Osteocyte (in vitro differentiated cells): ENCODE data around the gene ANO9. TPM values are rescaled to one million over a fixed set of nuclear protein-coding genes. Genes with fewer than 3 reads are reported as not detected.
A peak's percentile ranks its signal among the peaks of the same experiment; 100 is the strongest.

Experiments used
- DNase-seq: peaks from one replicate; pipeline ENCODE4 v3.0.0; 2021; ENCODE audit warnings: mixed read lengths; ENCODE audit not compliant: unreplicated experiment; ENCODE audit errors: extremely low spot score
- H3K27ac Mint-ChIP-seq: one replicate; pipeline ENCODE4 v1.8.0; 2021; ENCODE audit warnings: mild to moderate bottlenecking, mixed read lengths; ENCODE audit not compliant: unreplicated experiment
- H3K27me3 Mint-ChIP-seq: one replicate; pipeline ENCODE4 v1.8.0; 2021; ENCODE audit warnings: mixed read lengths; ENCODE audit not compliant: unreplicated experiment
- H3K36me3 Mint-ChIP-seq: one replicate; pipeline ENCODE4 v1.8.0; 2021; ENCODE audit warnings: mixed read lengths; ENCODE audit not compliant: unreplicated experiment
- H3K4me1 Mint-ChIP-seq: one replicate; pipeline ENCODE4 v1.8.0; 2021; ENCODE audit warnings: mixed read lengths; ENCODE audit not compliant: unreplicated experiment
- H3K4me3 Mint-ChIP-seq: one replicate; pipeline ENCODE4 v1.8.0; 2021; ENCODE audit warnings: mild to moderate bottlenecking, moderate library complexity, mixed read lengths; ENCODE audit not compliant: unreplicated experiment
- H3K9me3 Mint-ChIP-seq: one replicate; pipeline ENCODE4 v1.8.0; 2021; ENCODE audit warnings: mixed read lengths; ENCODE audit not compliant: unreplicated experiment
- total RNA-seq: library from RNA; stranded (reverse); gene quantifications from 2 replicates; pipeline ENCODE4 v1.2.1, GENCODE V29; 2021
- TF ChIP-seq, protein P1 (sequence below): fragments of 200-600 bp; sonication (generic); IDR thresholded peaks from 2 replicates; pipeline ENCODE4 v1.5.0; 2021; ENCODE audit warnings: antibody characterized with exemption, mild to moderate bottlenecking, moderate library complexity

The ANO9 gene
- total RNA-seq, 1 donor from 2014 or later: not detected

DNA sequence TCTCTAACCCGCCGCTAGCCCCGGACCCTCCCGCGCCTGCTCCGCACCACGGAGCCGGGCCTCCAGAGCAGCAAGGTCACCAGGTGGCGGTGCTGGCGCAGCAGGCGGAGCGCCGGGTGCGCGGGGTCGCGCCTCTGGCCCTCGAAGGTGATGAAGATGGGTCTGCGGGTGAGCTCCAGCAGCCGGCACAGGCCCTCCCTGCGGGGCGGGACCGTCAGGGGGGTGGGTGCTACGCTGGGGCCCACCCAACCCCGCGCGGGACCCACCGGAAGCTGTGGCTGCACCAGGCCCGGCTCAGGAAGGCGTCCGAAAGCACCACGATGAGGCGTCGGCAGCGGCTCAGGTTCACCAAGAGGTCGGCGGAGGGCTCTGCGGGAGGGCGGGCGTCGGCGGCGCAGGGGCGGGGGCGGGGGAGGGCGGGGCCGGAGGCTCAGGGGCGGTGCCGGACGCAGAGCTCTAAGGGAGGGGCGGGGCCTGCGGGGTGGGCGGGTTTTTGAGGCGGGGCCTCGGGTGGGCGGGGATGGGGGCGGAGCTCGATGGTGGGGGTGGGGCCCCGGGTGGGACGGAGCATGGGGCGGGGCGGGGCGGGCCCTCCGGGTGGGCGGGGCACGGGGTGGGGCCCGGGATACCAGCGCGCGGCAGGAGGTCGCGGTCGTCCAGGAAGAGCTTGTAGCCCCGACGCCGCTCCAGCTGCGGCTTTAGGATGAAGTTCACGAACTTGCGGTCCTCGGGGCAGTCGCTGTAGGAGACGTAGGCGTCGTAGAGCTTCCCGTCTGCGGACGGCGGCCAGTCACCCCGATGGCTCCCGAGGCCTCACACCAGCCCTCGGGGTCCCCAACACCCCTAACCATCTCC lies 34.8 kb downstream of the ANO9 start:
- TF ChIP-seq, protein P1, sequence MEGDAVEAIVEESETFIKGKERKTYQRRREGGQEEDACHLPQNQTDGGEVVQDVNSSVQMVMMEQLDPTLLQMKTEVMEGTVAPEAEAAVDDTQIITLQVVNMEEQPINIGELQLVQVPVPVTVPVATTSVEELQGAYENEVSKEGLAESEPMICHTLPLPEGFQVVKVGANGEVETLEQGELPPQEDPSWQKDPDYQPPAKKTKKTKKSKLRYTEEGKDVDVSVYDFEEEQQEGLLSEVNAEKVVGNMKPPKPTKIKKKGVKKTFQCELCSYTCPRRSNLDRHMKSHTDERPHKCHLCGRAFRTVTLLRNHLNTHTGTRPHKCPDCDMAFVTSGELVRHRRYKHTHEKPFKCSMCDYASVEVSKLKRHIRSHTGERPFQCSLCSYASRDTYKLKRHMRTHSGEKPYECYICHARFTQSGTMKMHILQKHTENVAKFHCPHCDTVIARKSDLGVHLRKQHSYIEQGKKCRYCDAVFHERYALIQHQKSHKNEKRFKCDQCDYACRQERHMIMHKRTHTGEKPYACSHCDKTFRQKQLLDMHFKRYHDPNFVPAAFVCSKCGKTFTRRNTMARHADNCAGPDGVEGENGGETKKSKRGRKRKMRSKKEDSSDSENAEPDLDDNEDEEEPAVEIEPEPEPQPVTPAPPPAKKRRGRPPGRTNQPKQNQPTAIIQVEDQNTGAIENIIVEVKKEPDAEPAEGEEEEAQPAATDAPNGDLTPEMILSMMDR: no peak
- no peaks in the 10 kb centered on the region for H3K27me3 Mint-ChIP-seq
- H3K9me3 Mint-ChIP-seq: no peaks in the 10 kb centered on the region
- peak overlapping the region; percentile 63 for H3K4me3 Mint-ChIP-seq
- no peaks in the 10 kb centered on the region for H3K36me3 Mint-ChIP-seq
- no peak for DNase-seq
- no peak overlapping the region for H3K27ac Mint-ChIP-seq
- peaks cover 19% of the 10 kb centered on the region for H3K4me1 Mint-ChIP-seq

DNA sequence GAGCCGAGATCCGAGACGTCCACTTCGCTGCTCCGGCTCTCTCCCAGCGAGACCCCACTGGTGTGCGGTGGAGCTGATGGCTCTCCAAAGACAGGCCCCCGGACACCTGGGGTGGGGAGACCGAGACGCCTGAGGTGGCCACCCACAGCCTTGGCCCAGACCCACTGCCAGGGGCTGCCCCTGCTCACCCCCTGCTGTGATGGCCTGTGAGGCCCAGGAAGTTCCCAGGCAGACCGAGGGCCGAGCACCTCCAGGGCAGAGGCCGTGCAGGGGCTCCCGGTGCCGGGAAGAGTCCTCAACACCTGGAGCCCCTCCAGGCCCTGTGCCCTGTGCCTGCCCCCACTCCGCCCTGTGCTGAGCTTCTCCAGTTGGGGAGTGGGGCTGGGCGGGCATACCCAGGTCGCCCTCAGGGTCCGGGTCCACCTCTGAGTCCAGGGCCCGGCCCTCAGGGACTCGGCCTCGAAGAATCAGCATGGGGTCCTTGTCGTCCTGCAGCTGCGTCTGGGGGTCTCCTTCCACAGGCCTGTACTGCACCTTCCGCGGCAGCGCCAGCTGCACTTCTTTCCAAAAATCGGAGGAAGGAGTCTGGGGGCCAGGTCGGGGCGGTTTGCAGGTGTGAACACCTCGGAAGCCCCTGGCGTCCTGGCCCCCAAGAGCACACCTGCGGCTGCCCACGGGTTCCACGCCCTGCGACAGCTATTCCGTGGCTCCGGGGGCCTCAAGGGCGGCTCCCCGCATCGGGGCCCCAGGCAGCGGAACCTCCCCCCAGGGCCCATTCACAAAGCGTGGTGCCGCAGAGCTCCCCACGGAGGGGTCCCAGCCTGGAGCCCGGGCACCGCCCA lies 35.6 kb downstream of the ANO9 start:
- Mint-ChIP-seq H3K9me3 (no peaks in the 10 kb centered on the region), H3K27ac (no peak overlapping the region), H3K4me1 (peaks cover 19% of the 10 kb centered on the region), H3K4me3 (peak overlapping the region; percentile 56), H3K36me3 (no peaks in the 10 kb centered on the region), H3K27me3 (no peaks in the 10 kb centered on the region)
- TF ChIP-seq, protein P1: no peak
- DNase-seq: no peak

DNA sequence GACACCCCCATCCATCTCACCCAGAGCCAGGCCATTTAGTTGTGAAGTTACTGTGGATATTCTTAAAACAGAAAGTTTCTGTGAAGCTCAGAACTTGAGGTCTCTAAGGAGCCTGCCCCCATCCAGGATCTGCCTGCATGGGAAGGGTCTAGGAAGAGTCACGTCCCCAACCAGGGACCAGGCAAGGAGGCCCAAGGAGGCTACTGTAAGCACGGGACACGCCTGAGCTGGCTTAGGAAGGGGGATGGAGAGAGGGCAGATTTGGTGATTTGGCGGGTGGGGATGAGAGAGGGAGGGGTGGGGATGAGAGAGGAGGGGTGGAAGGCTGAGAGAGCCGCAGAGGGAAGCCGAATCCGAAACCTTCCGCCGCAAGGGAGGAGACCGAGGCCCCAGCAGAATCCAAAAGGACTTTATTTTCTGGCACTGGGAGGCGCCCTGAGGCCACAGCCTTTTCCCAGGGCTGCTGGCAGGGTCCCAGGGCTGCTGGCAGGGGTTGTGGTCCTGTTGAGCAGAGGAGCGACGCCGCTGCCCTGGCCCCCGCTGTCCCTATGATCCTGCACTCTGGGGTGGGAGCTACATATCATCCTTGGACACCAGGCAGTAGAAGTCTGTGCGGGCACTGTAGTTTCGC lies 36.4 kb downstream of the ANO9 start:
- Mint-ChIP-seq H3K4me3 (peak overlapping the region; percentile 56), H3K27me3 (no peaks in the 10 kb centered on the region), H3K36me3 (no peaks in the 10 kb centered on the region), H3K4me1 (peaks cover 19% of the 10 kb centered on the region), H3K9me3 (no peaks in the 10 kb centered on the region), H3K27ac (peak overlapping the region; percentile 68)
- TF ChIP-seq, protein P1: no peak
- DNase-seq: no peak

DNA sequence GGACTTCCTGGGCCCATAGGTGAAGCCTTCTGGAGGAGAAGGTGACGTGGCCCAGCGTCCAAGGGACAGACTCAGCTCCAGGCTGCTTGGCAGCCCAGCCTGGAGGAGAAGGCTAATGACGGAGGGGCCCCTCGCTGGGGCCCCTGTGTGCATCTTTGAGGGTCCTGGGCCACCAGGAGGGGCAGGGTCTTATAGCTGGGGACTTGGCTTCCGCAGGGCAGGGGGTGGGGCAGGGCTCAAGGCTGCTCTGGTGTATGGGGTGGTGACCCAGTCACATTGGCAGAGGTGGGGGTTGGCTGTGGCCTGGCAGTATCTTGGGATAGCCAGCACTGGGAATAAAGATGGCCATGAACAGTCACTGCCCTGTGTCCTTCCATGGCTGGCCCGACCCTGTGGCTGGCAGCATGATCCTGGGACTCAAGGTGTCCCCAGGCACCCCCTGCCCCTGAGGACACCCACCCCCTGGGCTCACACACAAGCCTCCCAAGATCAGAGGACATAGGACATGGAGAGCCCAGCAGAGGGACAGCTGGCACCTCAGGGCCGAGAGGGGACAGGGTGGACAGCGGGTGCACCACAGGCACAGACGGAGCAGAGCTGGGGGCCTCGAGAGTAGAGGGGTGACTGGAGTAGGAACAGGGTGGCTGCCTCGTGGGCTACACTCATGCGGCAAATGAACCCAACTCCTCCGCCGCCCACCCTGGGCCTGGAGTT lies 37.1 kb downstream of the ANO9 start:
- Mint-ChIP-seq H3K27me3 (no peaks in the 10 kb centered on the region), H3K27ac (no peak overlapping the region), H3K9me3 (no peaks in the 10 kb centered on the region), H3K4me3 (no peak overlapping the region), H3K4me1 (peaks cover 14% of the 10 kb centered on the region), H3K36me3 (no peaks in the 10 kb centered on the region)
- no peak for DNase-seq
- TF ChIP-seq, protein P1: no peak
